COLO668 (cell line): Measurements from ENCODE around the gene NUDT22.

Source experiments
- DNase-seq: peaks from one replicate; lab custom pipeline; 2025; ENCODE audit not compliant: unreplicated experiment; lab: John Stamatoyannopoulos, UW

NUDT22 gene

GRCh38 chr11:64206457-64207255 lies 19.4 kb upstream of the NUDT22 start, which contains the start of gene FERMT3:
FERMT3 (plus strand) TSS chr11:64206721; CDS start chr11:64207365, 644 bp downstream.
- DNase-seq = no peak

GRCh38 chr11:64207256-64208085 lies 18.6 kb upstream of the NUDT22 start:
- no peak for DNase-seq

- DNase-seq = no peak
Measured at GRCh38 chr11:64208086-64208795, 17.8 kb upstream of the NUDT22 start.

- DNase-seq = no peak
Measured at GRCh38 chr11:64208796-64209562, 17.1 kb upstream of the NUDT22 start.

GRCh38 chr11:64209563-64209843 lies 16.6 kb upstream of the NUDT22 start:
- no peak for DNase-seq

- no peak for DNase-seq
Measured at GRCh38 chr11:64210301-64211020, 15.6 kb upstream of the NUDT22 start.

- DNase-seq = no peak
Measured at GRCh38 chr11:64211181-64211872, 14.7 kb upstream of the NUDT22 start.

GRCh38 chr11:64216879-64217278 lies 9.2 kb upstream of the NUDT22 start:
- no peak for DNase-seq

GRCh38 chr11:64218628-64219353 lies 7.3 kb upstream of the NUDT22 start:
- peak; percentile 12 for DNase-seq

- no peak for DNase-seq
Measured at GRCh38 chr11:64219354-64219684, 6.8 kb upstream of the NUDT22 start.

- DNase-seq = no peak
Measured at GRCh38 chr11:64219755-64220154, 6.3 kb upstream of the NUDT22 start.

- DNase-seq = no peak
Measured at GRCh38 chr11:64220271-64220670, 5.8 kb upstream of the NUDT22 start.

GRCh38 chr11:64220798-64221197 lies 5.3 kb upstream of the NUDT22 start:
- no peak for DNase-seq

GRCh38 chr11:64222651-64223000 lies 3.4 kb upstream of the NUDT22 start:
- DNase-seq = no peak

- no peak for DNase-seq
Measured at GRCh38 chr11:64223001-64223651, 2.9 kb upstream of the NUDT22 start.

GRCh38 chr11:64224151-64224890 lies 1.8 kb upstream of the NUDT22 start:
- no peak for DNase-seq

- peak; percentile 33 for DNase-seq
Measured at GRCh38 chr11:64224891-64225607, 1.0 kb upstream of the NUDT22 start.
